HepG2 (cell line): ENCODE results near the gene IQGAP3. TPM values are rescaled to one million over a fixed set of nuclear protein-coding genes. Genes with fewer than 3 reads are reported as not detected.

ENCODE experiments used
- CBX5 ChIP-seq: sonication (generic); formaldehyde crosslinking; IDR thresholded peaks from 2 replicates; pipeline ENCODE4 v1.4.0; 2020; ENCODE audit warnings: missing genetic modification reagents, borderline replicate concordance
- CHD2 ChIP-seq: IDR thresholded peaks from 2 replicates; pipeline ENCODE4 v1.6.1; 2011; ENCODE audit warnings: low read depth, low read length, improper control_type of control experiment
- CREM ChIP-seq, 2 experiments: sonication (generic) in 1 of 2; formaldehyde crosslinking in 1 of 2; IDR thresholded peaks; 2 replicates each; pipeline versions ENCODE4 v1.4.0 to v1.6.1; 2016 to 2020; ENCODE audit warnings: antibody characterized with exemption in 1 of 2, mild to moderate bottlenecking in 1 of 2, missing genetic modification reagents in 1 of 2
- DBP ChIP-seq: sonication (generic); formaldehyde crosslinking; IDR thresholded peaks from 2 replicates; pipeline ENCODE4 v1.4.0; 2020; ENCODE audit warnings: missing genetic modification reagents; ENCODE audit errors: not compliant biosample characterization
- DMAP1 ChIP-seq: IDR thresholded peaks from 2 replicates; pipeline ENCODE4 v1.6.1; 2016
- FOXA1 ChIP-seq, 2 experiments: fragments of 450-650 bp in 1 of 2; sonication (generic) in 1 of 2; formaldehyde crosslinking in 1 of 2; IDR thresholded peaks; 2 replicates each; pipeline versions ENCODE4 v1.4.0 to v1.6.1; 2016 to 2020; ENCODE audit warnings: missing genetic modification reagents in 1 of 2
- HHEX ChIP-seq: IDR thresholded peaks from 2 replicates; pipeline ENCODE4 v1.6.1; 2016; ENCODE audit warnings: control low read depth
- IKZF5 ChIP-seq: IDR thresholded peaks from 2 replicates; pipeline ENCODE4 v1.6.1; 2018; ENCODE audit warnings: missing genetic modification reagents, mild to moderate bottlenecking, missing compliant biosample characterization
- MAFK ChIP-seq, 2 experiments: IDR thresholded peaks in 1 of 2; conservative IDR thresholded peaks in 1 of 2; 2 replicates each; pipeline ENCODE4 v1.6.1; 2011; ENCODE audit warnings: improper control_type of control experiment in 2 of 2, low read length in 2 of 2
- MYNN ChIP-seq: sonication (generic); formaldehyde crosslinking; IDR thresholded peaks from 2 replicates; pipeline ENCODE4 v1.4.0; 2020; ENCODE audit warnings: mild to moderate bottlenecking, low read depth, missing genetic modification reagents
- RNF2 ChIP-seq: fragments of 450-650 bp; conservative IDR thresholded peaks from 2 replicates; pipeline ENCODE4 v1.6.1; 2016; ENCODE audit warnings: low read depth
- SALL2 ChIP-seq: sonication (generic); formaldehyde crosslinking; IDR thresholded peaks from 2 replicates; pipeline ENCODE4 v1.8.1; 2023; ENCODE audit warnings: mild to moderate bottlenecking, missing genetic modification reagents, inconsistent platforms
- TBX3 ChIP-seq: fragments of 450-650 bp; IDR thresholded peaks from 2 replicates; pipeline ENCODE4 v1.6.1; 2017; ENCODE audit warnings: antibody characterized with exemption, mild to moderate bottlenecking, inconsistent platforms, borderline replicate concordance
- ZBED4 ChIP-seq: sonication (generic); formaldehyde crosslinking; IDR thresholded peaks from 2 replicates; pipeline ENCODE4 v1.4.0; 2020; ENCODE audit warnings: missing genetic modification reagents, borderline replicate concordance
- ZFP41 ChIP-seq: sonication (generic); formaldehyde crosslinking; IDR thresholded peaks from 2 replicates; pipeline ENCODE4 v1.4.0; 2020; ENCODE audit warnings: mild to moderate bottlenecking, missing genetic modification reagents, borderline replicate concordance
- ZNF205 ChIP-seq: IDR thresholded peaks from 2 replicates; pipeline ENCODE4 v1.6.1; 2018; ENCODE audit warnings: missing biosample characterization, missing genetic modification reagents
- ZNF274 ChIP-seq: sonication (generic); formaldehyde crosslinking; IDR thresholded peaks from 2 replicates; pipeline ENCODE4 v1.5.1; 2020; ENCODE audit warnings: mild to moderate bottlenecking, missing genetic modification reagents
- ZNF709 ChIP-seq: sonication (generic); formaldehyde crosslinking; IDR thresholded peaks from 2 replicates; pipeline ENCODE4 v1.5.0; 2020; ENCODE audit warnings: mild to moderate bottlenecking, missing genetic modification reagents
- ZNF780A ChIP-seq: sonication (generic); formaldehyde crosslinking; IDR thresholded peaks from 2 replicates; pipeline ENCODE4 v1.8.0; 2022; ENCODE audit warnings: mild to moderate bottlenecking, missing genetic modification reagents, moderate library complexity
- ZNF782 ChIP-seq: sonication (generic); formaldehyde crosslinking; IDR thresholded peaks from 2 replicates; pipeline ENCODE4 v1.4.0; 2020; ENCODE audit warnings: missing genetic modification reagents, mild to moderate bottlenecking, borderline replicate concordance
- polyA plus RNA-seq, 8 experiments: library from polyadenylated mRNA; depleted of rRNA in 3 of 8; stranded (reverse) in 7 of 8; unstranded in 1 of 8; fragments of >200 nt; fragmentation: Illumina TruSeq in 4 of 8; extraction: Trizol in 4 of 8; gene quantifications; 2 replicates each; pipeline versions ENCODE4 v1.2.1 to v1.2.3, GENCODE V29; 2011 to 2016; ENCODE audit warnings: low read depth in 4 of 8, missing spikeins in 1 of 8, mixed read lengths in 1 of 8; ENCODE audit not compliant: insufficient read depth in 1 of 8
- total RNA-seq, 5 experiments: library from RNA; depleted of rRNA; stranded (reverse); fragments of >200 nt; fragmentation: Illumina TruSeq; extraction: Trizol; gene quantifications; 2 replicates each; pipeline ENCODE4 v1.2.3, GENCODE V29; 2016; ENCODE audit warnings: low read depth in 1 of 5
- TF ChIP-seq, protein P1 (sequence below): sonication (generic); formaldehyde crosslinking; IDR thresholded peaks from 2 replicates; pipeline ENCODE4 v1.9.0; 2021; ENCODE audit warnings: missing genetic modification reagents, mild to moderate bottlenecking, borderline replicate concordance

IQGAP3 gene
- total and polyA plus RNA-seq, 2 of the 13 experiments (the other 11 are each of a cell fraction or from before 2014, with no cell fraction given), result 13.5 to 14.1 TPM

- TF ChIP-seq MAFK (conservative IDR thresholded peaks at IDR 0.05 in 1 of 2, IDR thresholded peaks at IDR 0.05 in 1 of 2; ENCODE audit: low read length in 2 of 2) (0 out of 4 replicates have a peak, but pooled peaks of 1 of the 2 experiments have one; percentile 11), DBP (CRISPR knock-in tag) (peak; percentile 28), ZNF782 (no peak), ZNF709 (CRISPR knock-in tag) (no peak), DMAP1 (CRISPR knock-in tag) (peak; percentile 63; the same call in 1 of the 2 replicates), TBX3 (no peak), ZNF780A (CRISPR knock-in tag) (peak; percentile 51; the same call in 1 of the 2 replicates), RNF2 (peak; percentile 89), FOXA1 (IDR thresholded peaks at IDR 0.05) (no peak), FOXA1 (CRISPR knock-in tag; IDR thresholded peaks at IDR 0.05) (no peak), CREM (IDR thresholded peaks at IDR 0.05) (peak; percentile 94), CREM (CRISPR knock-in tag; IDR thresholded peaks at IDR 0.05) (peak; percentile 43), ZNF274 (CRISPR knock-in tag) (peak; percentile 46; the same call in 1 of the 2 replicates), CHD2 (0 out of 2 replicates have a peak, but pooled peaks have one; percentile 32), SALL2 (peak; percentile 8; the same call in 1 of the 2 replicates), IKZF5 (CRISPR knock-in tag) (peak; percentile 57; the same call in 1 of the 2 replicates), MYNN (CRISPR knock-in tag) (0 out of 2 replicates have a peak, but pooled peaks have one; percentile 27), ZNF205 (CRISPR knock-in tag) (no peak; the same call in 1 of the 2 replicates), ZBED4 (CRISPR knock-in tag) (no peak), ZFP41 (CRISPR knock-in tag) (no peak), HHEX (CRISPR knock-in tag) (no peak), CBX5 (peak; percentile 37; the same call in 1 of the 2 replicates)
- TF ChIP-seq, protein P1, sequence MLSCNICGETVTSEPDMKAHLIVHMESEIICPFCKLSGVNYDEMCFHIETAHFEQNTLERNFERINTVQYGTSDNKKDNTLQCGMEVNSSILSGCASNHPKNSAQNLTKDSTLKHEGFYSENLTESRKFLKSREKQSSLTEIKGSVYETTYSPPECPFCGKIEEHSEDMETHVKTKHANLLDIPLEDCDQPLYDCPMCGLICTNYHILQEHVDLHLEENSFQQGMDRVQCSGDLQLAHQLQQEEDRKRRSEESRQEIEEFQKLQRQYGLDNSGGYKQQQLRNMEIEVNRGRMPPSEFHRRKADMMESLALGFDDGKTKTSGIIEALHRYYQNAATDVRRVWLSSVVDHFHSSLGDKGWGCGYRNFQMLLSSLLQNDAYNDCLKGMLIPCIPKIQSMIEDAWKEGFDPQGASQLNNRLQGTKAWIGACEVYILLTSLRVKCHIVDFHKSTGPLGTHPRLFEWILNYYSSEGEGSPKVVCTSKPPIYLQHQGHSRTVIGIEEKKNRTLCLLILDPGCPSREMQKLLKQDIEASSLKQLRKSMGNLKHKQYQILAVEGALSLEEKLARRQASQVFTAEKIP, result no peak
Measured at GRCh38 chr1:156504821-156505678, 67.3 kb downstream of the IQGAP3 start (continued).
